Panc1 (cell line): ENCODE results near the gene CDK5RAP3. TPM values are rescaled to one million over a fixed set of nuclear protein-coding genes. Genes with fewer than 3 reads are reported as not detected.

ENCODE experiments used
- ATAC-seq: fragments of 200-7000 bp; cut with Tn5 transposase; 2 replicates; pipeline ENCODE4 v1.9.1; 2020; ENCODE audit warnings: mild to moderate bottlenecking, moderate library complexity
- BruUV-seq: library from RNA; stranded (reverse); fragments of 400-500 nt; replicated peaks from 2 replicates; lab custom pipeline; 2021; lab: Mats Ljungman, UMichigan
- CTCF ChIA-PET: fragments of 300-600 bp; sonication (Branson Sonifier 250); formaldehyde crosslinking; loops from one replicate; lab custom pipeline; 2022; ENCODE audit warnings: antibody characterized with exemption; lab: Charles Lee
- POLR2A ChIA-PET: fragments of 300-600 bp; sonication (Branson Sonifier 250); formaldehyde crosslinking; loops from one replicate; lab custom pipeline; 2022; ENCODE audit warnings: antibody characterized with exemption; lab: Charles Lee
- DNase-seq: peaks from one replicate; pipeline ENCODE4 v3.0.0-alpha.2; 2010; ENCODE audit warnings: low read depth, low spot score
- H3K27ac ChIP-seq: 2 replicates; pipeline ENCODE4 v1.5.1; 2011; ENCODE audit warnings: mild to moderate bottlenecking, low read length, inconsistent platforms
- H3K27me3 ChIP-seq: fragments of 200-500 bp; sonication (Bioruptor generic); 2 replicates; pipeline ENCODE4 v1.6.0; 2014; ENCODE audit warnings: low read length, inconsistent platforms; ENCODE audit not compliant: control insufficient read depth, insufficient read depth
- H3K36me3 ChIP-seq: fragments of 200-500 bp; sonication (Bioruptor generic); 2 replicates; pipeline ENCODE4 v1.5.1; 2014; ENCODE audit warnings: inconsistent platforms, mild to moderate bottlenecking, low read length, moderate library complexity; ENCODE audit not compliant: control insufficient read depth, insufficient read depth
- H3K4me1 ChIP-seq: 2 replicates; pipeline ENCODE4 v1.5.1; 2011; ENCODE audit warnings: inconsistent platforms, mild to moderate bottlenecking, low read length, moderate library complexity; ENCODE audit not compliant: control insufficient read depth, insufficient read depth
- H3K4me3 ChIP-seq, 2 experiments: 2 replicates each; pipeline ENCODE4 v1.5.1; 2011 to 2012; ENCODE audit warnings: low read depth in 2 of 2, low read length in 2 of 2, mild to moderate bottlenecking in 2 of 2, inconsistent platforms in 1 of 2, moderate library complexity in 1 of 2
- H3K9me3 ChIP-seq: fragments of 200-500 bp; sonication (Bioruptor generic); 2 replicates; pipeline ENCODE4 v1.5.1; 2014; ENCODE audit warnings: low read depth, mild to moderate bottlenecking, inconsistent platforms, low read length, moderate library complexity; ENCODE audit not compliant: control insufficient read depth, insufficient read depth
- POLR2AphosphoS5 ChIP-seq: IDR thresholded peaks from 2 replicates; pipeline ENCODE4 v1.6.1; 2012; ENCODE audit warnings: mild to moderate bottlenecking, low read depth, low read length, moderate library complexity
- SIN3A ChIP-seq: IDR thresholded peaks from 2 replicates; pipeline ENCODE4 v1.6.1; 2012; ENCODE audit warnings: low read depth, mild to moderate bottlenecking, low read length, moderate library complexity, borderline replicate concordance; ENCODE audit not compliant: insufficient read depth
- TCF7L2 ChIP-seq: IDR thresholded peaks from 2 replicates; pipeline ENCODE4 v1.6.1; 2011; ENCODE audit warnings: mild to moderate bottlenecking, low read depth, low read length, inconsistent platforms
- in situ Hi-C: cut with HindIII; loops from 2 replicates; pipeline ENCODE4 v1.10.0; 2016; ENCODE audit warnings: low sequenced_read_pairs, low pct_unique_long_range_greater_than_20kb
- intact Hi-C: fragments of 100-400 bp; cut with micrococcal nuclease; formaldehyde crosslinking; loops from one replicate; pipeline ENCODE4 v1.10.0; 2022; ENCODE audit not compliant: unreplicated experiment
- total RNA-seq: library from RNA; stranded (reverse); gene quantifications from one replicate; pipeline ENCODE4 v1.2.1, GENCODE V29; 2021; ENCODE audit not compliant: unreplicated experiment
- TF ChIP-seq, protein P1 (sequence below): fragments of 450-650 bp; IDR thresholded peaks from 2 replicates; pipeline ENCODE4 v1.5.1; 2017; ENCODE audit warnings: mild to moderate bottlenecking
- TF ChIP-seq, protein P2 (sequence below), 2 experiments: IDR thresholded peaks; 2 replicates each; pipeline ENCODE4 v1.6.1; 2011 to 2012; ENCODE audit warnings: low read depth in 2 of 2, control low read depth in 1 of 2, low read length in 1 of 2, mild to moderate bottlenecking in 1 of 2, moderate library complexity in 1 of 2; ENCODE audit not compliant: insufficient read depth in 1 of 2

Gene CDK5RAP3
- total RNA-seq, 1 experiment from 2014 or later, result 193 TPM

GRCh38 chr17:48024149-48025039 is 53.5 kb downstream of the CDK5RAP3 start:
- ATAC-seq (peak; percentile 26), DNase-seq (peak; percentile 54)
- TF ChIP-seq, protein P1, sequence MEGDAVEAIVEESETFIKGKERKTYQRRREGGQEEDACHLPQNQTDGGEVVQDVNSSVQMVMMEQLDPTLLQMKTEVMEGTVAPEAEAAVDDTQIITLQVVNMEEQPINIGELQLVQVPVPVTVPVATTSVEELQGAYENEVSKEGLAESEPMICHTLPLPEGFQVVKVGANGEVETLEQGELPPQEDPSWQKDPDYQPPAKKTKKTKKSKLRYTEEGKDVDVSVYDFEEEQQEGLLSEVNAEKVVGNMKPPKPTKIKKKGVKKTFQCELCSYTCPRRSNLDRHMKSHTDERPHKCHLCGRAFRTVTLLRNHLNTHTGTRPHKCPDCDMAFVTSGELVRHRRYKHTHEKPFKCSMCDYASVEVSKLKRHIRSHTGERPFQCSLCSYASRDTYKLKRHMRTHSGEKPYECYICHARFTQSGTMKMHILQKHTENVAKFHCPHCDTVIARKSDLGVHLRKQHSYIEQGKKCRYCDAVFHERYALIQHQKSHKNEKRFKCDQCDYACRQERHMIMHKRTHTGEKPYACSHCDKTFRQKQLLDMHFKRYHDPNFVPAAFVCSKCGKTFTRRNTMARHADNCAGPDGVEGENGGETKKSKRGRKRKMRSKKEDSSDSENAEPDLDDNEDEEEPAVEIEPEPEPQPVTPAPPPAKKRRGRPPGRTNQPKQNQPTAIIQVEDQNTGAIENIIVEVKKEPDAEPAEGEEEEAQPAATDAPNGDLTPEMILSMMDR, result peak; percentile 10; the same call in 1 of the 2 replicates
- TF ChIP-seq POLR2AphosphoS5 (no peak), SIN3A (no peak; the same call in 1 of the 2 replicates), TCF7L2 (0 out of 2 replicates have a peak, but pooled peaks have one; percentile 37)
- TF ChIP-seq, protein P2, sequence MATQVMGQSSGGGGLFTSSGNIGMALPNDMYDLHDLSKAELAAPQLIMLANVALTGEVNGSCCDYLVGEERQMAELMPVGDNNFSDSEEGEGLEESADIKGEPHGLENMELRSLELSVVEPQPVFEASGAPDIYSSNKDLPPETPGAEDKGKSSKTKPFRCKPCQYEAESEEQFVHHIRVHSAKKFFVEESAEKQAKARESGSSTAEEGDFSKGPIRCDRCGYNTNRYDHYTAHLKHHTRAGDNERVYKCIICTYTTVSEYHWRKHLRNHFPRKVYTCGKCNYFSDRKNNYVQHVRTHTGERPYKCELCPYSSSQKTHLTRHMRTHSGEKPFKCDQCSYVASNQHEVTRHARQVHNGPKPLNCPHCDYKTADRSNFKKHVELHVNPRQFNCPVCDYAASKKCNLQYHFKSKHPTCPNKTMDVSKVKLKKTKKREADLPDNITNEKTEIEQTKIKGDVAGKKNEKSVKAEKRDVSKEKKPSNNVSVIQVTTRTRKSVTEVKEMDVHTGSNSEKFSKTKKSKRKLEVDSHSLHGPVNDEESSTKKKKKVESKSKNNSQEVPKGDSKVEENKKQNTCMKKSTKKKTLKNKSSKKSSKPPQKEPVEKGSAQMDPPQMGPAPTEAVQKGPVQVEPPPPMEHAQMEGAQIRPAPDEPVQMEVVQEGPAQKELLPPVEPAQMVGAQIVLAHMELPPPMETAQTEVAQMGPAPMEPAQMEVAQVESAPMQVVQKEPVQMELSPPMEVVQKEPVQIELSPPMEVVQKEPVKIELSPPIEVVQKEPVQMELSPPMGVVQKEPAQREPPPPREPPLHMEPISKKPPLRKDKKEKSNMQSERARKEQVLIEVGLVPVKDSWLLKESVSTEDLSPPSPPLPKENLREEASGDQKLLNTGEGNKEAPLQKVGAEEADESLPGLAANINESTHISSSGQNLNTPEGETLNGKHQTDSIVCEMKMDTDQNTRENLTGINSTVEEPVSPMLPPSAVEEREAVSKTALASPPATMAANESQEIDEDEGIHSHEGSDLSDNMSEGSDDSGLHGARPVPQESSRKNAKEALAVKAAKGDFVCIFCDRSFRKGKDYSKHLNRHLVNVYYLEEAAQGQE (IDR thresholded peaks at IDR 0.05; ENCODE audit: insufficient read depth in 1 of 2, low read depth in 2 of 2, low read length in 1 of 2), result no peak
- in situ Hi-C loops, result no loop called here
- H3K27ac ChIP-seq, result peak overlapping the region; percentile 76
- ChIA-PET POLR2A (no interaction called here), CTCF (interaction anchor here (0.5 to 1.1 kb wide), 10 partner anchors 12 to 594 kb away, joined by 3 to 11 read pairs (median 4); no protein-coding TSS in a partner anchor)
- H3K36me3 ChIP-seq, result no peaks in the 10 kb centered on the region
- no TSS peak for BruUV-seq
- no peaks in the 10 kb centered on the region for H3K9me3 ChIP-seq
- no peaks in the 10 kb centered on the region for H3K27me3 ChIP-seq
- intact Hi-C loops, result loop anchor here (10.0 kb wide), 1 partner anchor 590 kb away; the partner anchor contains the start of genes HOXB7 and HOXB8
- peaks cover 27% of the 10 kb centered on the region for H3K4me1 ChIP-seq
- H3K4me3 ChIP-seq, result peak overlapping the region; percentile 61 to 78

DNA sequence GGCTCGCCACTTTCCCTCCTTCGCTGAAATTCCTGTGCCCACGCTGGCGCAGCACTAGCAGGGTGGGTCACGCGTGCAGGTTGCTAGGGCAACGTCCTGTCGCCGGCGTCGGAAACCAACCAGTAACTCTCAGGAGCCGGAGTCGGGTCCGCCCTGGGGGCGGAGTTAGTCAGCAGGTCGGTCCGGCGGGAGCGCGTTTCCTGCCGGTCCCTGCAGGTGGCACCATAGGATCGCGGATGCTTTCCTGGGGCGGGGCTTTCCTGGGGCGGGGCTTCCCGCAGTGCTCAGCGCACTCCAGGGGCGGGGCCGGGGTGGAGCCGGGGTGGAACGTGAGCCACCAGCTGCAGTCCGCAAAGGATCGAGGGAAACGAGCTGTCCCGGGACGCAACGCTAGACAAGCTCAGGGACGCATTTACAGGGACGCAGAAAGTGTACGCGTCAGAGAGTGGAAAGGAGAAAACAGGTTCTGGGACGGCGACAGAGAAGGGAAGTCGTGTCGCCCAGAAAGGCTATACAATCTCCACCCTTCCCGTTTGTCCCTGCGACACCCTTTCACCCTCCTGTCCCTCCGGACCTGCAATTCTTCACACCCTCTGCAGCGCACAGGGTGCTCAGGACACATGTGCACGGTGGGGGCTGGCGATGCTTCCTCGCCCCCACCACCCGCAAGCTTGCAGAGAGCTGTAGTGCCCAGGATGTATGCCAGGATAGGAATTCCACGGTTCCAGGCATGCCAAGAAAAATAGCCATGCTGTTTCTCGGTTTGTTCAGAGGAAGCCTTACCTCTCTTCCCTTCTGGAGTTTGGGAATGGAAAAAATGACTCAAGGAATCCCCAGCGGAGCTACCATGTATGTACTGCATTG is 54.4 kb downstream of the CDK5RAP3 start:
- in situ Hi-C loops, result no loop called here
- ATAC-seq (peak; percentile 88), DNase-seq (peak; percentile 82)
- H3K4me1 ChIP-seq, result peaks cover 27% of the 10 kb centered on the region
- peak overlapping the region; percentile 76 for H3K27ac ChIP-seq
- ChIA-PET POLR2A (interaction anchor here (1.0 kb wide), 1 partner anchor 49 kb away, joined by 3 read pairs; no protein-coding TSS in a partner anchor), CTCF (interaction anchor here (0.5 to 1.1 kb wide), 16 partner anchors 11 to 593 kb away, joined by 3 to 11 read pairs (median 4); partner anchors contain the start of gene NFE2L1)
- BruUV-seq, result no TSS peak
- intact Hi-C loops, result loop anchor here (10.0 kb wide), 1 partner anchor 590 kb away; the partner anchor contains the start of genes HOXB7 and HOXB8
- no peaks in the 10 kb centered on the region for H3K9me3 ChIP-seq
- no peaks in the 10 kb centered on the region for H3K36me3 ChIP-seq
- H3K4me3 ChIP-seq, result peak overlapping the region; percentile 61 to 93
- H3K27me3 ChIP-seq, result no peaks in the 10 kb centered on the region
- TF ChIP-seq, protein P1, result peak; percentile 94
- TF ChIP-seq SIN3A (peak; percentile 90), POLR2AphosphoS5 (no peak; the same call in 1 of the 2 replicates)
